ENCODE measurements around the gene KCNT1. TPM values are rescaled to one million over a fixed set of nuclear protein-coding genes. Genes with fewer than 3 reads are reported as not detected.

Gene KCNT1
- total RNA-seq, 2 experiments from 2014 or later, result not detected

GRCh38 chr9:135803441-135803840, 101.5 kb downstream of the KCNT1 start:
- Mint-ChIP-seq H3K27me3 (no peaks in the 10 kb centered on the region), H3K9me3 (no peaks in the 10 kb centered on the region), H3K4me3 (no peak overlapping the region), H3K36me3 (no peaks in the 10 kb centered on the region), H3K4me1 (peaks cover 4% of the 10 kb centered on the region), H3K27ac (peak overlapping the region; percentile 15)
- no peak for DNase-seq

DNA sequence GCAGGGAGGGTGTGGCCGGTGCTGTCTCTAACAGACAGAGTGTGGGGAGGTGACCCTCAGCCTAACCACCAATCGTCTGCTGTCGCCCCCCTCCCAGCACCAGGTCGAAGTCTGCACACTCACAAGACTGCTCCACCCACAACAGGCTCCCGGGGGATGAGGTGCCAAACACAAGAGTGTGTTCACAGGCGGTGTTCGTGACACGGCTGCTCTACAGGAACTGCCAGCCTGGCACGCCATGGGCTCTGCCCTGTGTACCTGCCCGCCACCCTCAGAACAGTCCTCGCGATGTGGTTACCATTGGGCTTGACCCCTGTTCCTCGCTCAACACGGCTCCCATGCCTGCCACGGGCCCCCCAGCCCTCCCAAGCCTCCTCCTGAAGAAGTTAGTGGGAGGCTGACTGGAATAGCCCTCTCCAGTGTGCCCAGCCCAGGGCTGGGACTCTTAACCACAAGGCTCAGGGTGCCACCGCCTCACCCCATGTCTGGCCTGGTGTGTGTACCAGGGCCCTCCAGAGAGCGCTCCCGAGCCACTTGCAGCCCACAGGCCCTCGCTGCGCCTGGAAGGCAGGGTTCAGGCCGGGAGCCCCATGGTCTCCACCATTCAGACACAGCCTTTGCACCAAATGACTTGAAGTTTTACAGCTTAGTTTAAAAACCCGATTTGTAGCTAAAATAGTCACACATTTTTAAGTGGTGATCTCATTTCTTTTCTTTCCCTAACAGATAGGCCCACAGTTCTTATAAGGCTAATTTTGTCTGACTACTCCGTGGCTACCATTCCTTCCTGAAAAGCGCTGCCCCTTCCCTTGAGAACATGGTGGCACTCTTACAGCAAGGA, 102.8 kb downstream of the KCNT1 start:
- H3K4me3 Mint-ChIP-seq, result no peak overlapping the region
- H3K9me3 Mint-ChIP-seq, result no peaks in the 10 kb centered on the region
- H3K27ac Mint-ChIP-seq, result no peak overlapping the region
- no peaks in the 10 kb centered on the region for H3K36me3 Mint-ChIP-seq
- H3K4me1 Mint-ChIP-seq, result peaks cover 4% of the 10 kb centered on the region
- DNase-seq, result no peak
- no peaks in the 10 kb centered on the region for H3K27me3 Mint-ChIP-seq

- peaks cover 4% of the 10 kb centered on the region for H3K4me1 Mint-ChIP-seq
- H3K9me3 Mint-ChIP-seq, result no peaks in the 10 kb centered on the region
- no peak for DNase-seq
- no peak overlapping the region for H3K27ac Mint-ChIP-seq
- H3K27me3 Mint-ChIP-seq, result no peaks in the 10 kb centered on the region
- H3K36me3 Mint-ChIP-seq, result no peaks in the 10 kb centered on the region
- H3K4me3 Mint-ChIP-seq, result no peak overlapping the region
These were observed 103.5 kb downstream of the KCNT1 start for GRCh38 chr9:135805422-135806022.

GRCh38 chr9:135809166-135809565, 107.2 kb downstream of the KCNT1 start:
- Mint-ChIP-seq H3K9me3 (no peaks in the 10 kb centered on the region), H3K4me1 (peaks cover 4% of the 10 kb centered on the region), H3K27ac (no peak overlapping the region), H3K4me3 (no peak overlapping the region), H3K27me3 (no peaks in the 10 kb centered on the region), H3K36me3 (peaks cover 2% of the 10 kb centered on the region)
- no peak for DNase-seq

GRCh38 chr9:135810806-135811575, 109.0 kb downstream of the KCNT1 start:
- H3K36me3 Mint-ChIP-seq, result peaks cover 11% of the 10 kb centered on the region
- no peak overlapping the region for H3K27ac Mint-ChIP-seq
- no peaks in the 10 kb centered on the region for H3K27me3 Mint-ChIP-seq
- no peak for DNase-seq
- H3K4me3 Mint-ChIP-seq, result no peak overlapping the region
- peaks cover 5% of the 10 kb centered on the region for H3K4me1 Mint-ChIP-seq
- no peaks in the 10 kb centered on the region for H3K9me3 Mint-ChIP-seq

GRCh38 chr9:135811801-135812200, 109.8 kb downstream of the KCNT1 start:
- H3K27me3 Mint-ChIP-seq, result no peaks in the 10 kb centered on the region
- no peaks in the 10 kb centered on the region for H3K9me3 Mint-ChIP-seq
- peaks cover 13% of the 10 kb centered on the region for H3K36me3 Mint-ChIP-seq
- H3K4me1 Mint-ChIP-seq, result peaks cover 6% of the 10 kb centered on the region
- DNase-seq, result no peak
- no peak overlapping the region for H3K4me3 Mint-ChIP-seq
- no peak overlapping the region for H3K27ac Mint-ChIP-seq

DNA sequence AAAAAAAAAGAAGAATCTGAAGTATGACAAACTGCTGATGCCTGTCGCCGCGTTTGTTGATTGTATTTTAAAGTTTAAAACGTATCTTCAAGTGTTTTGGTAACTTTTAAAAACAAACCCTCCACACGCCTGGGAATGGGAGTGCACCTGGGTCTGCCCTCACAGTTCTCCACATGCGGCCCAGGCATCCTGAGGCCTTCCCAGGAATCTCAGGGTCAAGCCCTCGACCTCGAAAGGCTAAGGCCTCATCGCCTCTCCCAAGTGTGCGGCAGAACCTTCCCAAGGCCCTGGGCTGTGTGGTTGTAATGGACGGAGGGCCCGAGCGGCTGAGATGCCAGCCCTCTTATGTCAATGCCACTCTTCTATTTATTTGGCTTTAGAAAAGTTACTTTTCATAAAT, 111.0 kb downstream of the KCNT1 start:
- no peak for DNase-seq
- peaks cover 6% of the 10 kb centered on the region for H3K4me1 Mint-ChIP-seq
- no peak overlapping the region for H3K4me3 Mint-ChIP-seq
- no peaks in the 10 kb centered on the region for H3K27me3 Mint-ChIP-seq
- peaks cover 13% of the 10 kb centered on the region for H3K36me3 Mint-ChIP-seq
- H3K9me3 Mint-ChIP-seq, result no peaks in the 10 kb centered on the region
- no peak overlapping the region for H3K27ac Mint-ChIP-seq

DNA sequence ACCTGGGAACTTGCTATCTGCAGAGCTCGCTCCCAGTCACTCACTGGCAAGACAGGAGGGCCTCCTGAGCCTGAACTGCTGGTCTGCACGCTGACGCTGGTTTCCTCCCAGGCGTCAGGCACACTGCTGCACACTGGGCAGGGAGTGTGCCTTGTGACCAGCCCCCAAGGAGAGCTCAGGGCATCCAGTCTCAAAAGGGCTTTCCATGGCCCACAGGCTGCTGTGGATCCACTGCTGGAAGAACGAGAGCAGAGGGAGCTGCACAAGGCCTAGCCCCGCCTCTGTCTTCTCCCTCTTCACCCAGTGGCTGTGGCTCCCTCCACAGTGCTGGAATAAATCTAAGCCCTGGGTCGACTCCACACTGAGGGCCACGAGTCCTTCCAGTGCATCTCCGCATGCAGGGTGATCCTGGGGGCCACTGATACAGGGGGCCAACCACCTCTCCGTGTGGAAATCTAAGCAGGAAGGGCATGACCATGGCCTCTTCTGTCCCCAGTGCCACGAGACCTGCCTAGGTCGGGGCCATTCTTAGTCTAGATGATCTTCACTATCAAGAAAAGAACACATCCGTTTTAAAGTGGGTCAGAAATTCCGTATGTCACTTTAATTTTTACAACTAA, 111.8 kb downstream of the KCNT1 start:
- peaks cover 13% of the 10 kb centered on the region for H3K36me3 Mint-ChIP-seq
- no peaks in the 10 kb centered on the region for H3K9me3 Mint-ChIP-seq
- DNase-seq, result no peak
- peaks cover 6% of the 10 kb centered on the region for H3K4me1 Mint-ChIP-seq
- H3K4me3 Mint-ChIP-seq, result no peak overlapping the region
- no peak overlapping the region for H3K27ac Mint-ChIP-seq
- H3K27me3 Mint-ChIP-seq, result no peaks in the 10 kb centered on the region

DNA sequence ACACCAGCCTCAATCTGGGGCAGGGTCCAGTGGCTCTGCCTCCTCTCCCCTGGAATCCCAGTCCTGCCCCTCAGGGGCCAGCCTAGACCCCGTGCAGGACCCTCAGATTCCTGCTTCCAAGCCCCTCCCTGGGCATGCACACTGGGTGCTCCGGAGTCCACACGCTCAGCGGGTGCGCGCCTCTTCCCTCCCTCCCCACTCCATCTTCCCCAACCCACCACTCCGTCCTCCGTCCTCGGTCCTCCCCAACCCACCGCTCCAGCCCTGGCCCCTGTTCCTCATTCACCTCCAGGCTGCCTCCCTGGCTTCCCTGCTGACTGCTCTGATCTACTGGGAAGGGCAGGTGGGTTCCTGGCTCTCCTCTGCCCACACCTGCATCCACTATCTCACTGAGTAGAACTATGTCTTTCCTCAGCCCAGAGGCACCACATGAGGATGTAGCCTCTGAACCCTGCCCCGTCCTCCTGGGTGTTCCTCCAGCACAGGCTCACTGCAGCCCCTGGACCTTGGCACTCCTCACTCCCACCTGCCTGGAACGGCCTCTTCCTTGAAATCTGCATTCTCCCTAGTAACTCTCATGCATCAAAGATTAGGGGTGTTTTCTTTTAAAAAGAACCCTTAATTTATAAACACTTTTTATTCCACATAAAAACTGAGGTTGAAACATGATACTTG, 112.6 kb downstream of the KCNT1 start:
- Mint-ChIP-seq H3K27ac (no peak overlapping the region), H3K4me3 (no peak overlapping the region)
- DNase-seq, result no peak

DNA sequence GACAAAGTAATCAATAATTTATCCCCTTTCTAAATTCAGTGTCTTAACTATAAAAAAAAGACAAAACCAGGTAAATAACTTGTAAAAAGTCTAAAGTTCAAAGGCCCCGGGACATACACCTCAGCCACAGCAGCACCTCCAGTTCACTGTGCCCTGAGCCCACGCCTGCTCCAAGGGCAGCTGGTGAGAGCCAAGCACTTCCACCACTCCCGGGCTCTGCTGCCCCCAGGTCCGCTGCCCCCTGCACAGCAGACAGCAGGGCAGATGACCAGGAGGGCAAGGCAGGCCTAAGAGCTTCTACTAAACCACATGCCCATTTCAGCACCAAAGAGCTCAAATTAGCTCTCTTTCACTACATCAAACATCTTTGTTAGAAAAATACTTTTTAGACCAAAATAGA, 113.4 kb downstream of the KCNT1 start:
- H3K9me3 Mint-ChIP-seq, result no peaks in the 10 kb centered on the region
- H3K27me3 Mint-ChIP-seq, result no peaks in the 10 kb centered on the region
- peaks cover 6% of the 10 kb centered on the region for H3K4me1 Mint-ChIP-seq
- no peak overlapping the region for H3K27ac Mint-ChIP-seq
- no peak overlapping the region for H3K4me3 Mint-ChIP-seq
- H3K36me3 Mint-ChIP-seq, result peaks cover 16% of the 10 kb centered on the region
- DNase-seq, result no peak

More for the DNA sequence above, 112.6 kb downstream of the KCNT1 start:
- Mint-ChIP-seq H3K36me3 (peaks cover 16% of the 10 kb centered on the region), H3K9me3 (no peaks in the 10 kb centered on the region), H3K4me1 (peaks cover 6% of the 10 kb centered on the region), H3K27me3 (no peaks in the 10 kb centered on the region)

- Mint-ChIP-seq H3K27ac (peak overlapping the region; percentile 29), H3K9me3 (no peaks in the 10 kb centered on the region), H3K27me3 (no peaks in the 10 kb centered on the region), H3K4me3 (no peak overlapping the region), H3K36me3 (peaks cover 16% of the 10 kb centered on the region), H3K4me1 (peaks cover 6% of the 10 kb centered on the region)
- peak; percentile 31 for DNase-seq
These were observed 114.1 kb downstream of the KCNT1 start for GRCh38 chr9:135815830-135816650.

- Mint-ChIP-seq H3K9me3 (no peaks in the 10 kb centered on the region), H3K36me3 (peaks cover 16% of the 10 kb centered on the region), H3K4me3 (no peak overlapping the region), H3K4me1 (peaks cover 6% of the 10 kb centered on the region), H3K27ac (no peak overlapping the region), H3K27me3 (no peaks in the 10 kb centered on the region)
- no peak for DNase-seq
These were observed 114.6 kb downstream of the KCNT1 start for GRCh38 chr9:135816651-135816970.

- Mint-ChIP-seq H3K4me3 (no peak overlapping the region), H3K4me1 (peaks cover 6% of the 10 kb centered on the region), H3K27ac (no peak overlapping the region), H3K27me3 (no peaks in the 10 kb centered on the region), H3K36me3 (peaks cover 18% of the 10 kb centered on the region), H3K9me3 (no peaks in the 10 kb centered on the region)
- no peak for DNase-seq
These were observed 116.1 kb downstream of the KCNT1 start for GRCh38 chr9:135817951-135818717.

Data from activated naive CD8-positive, alpha-beta T cell treated with anti-CD3 and anti-CD28 coated beads for 36 hours (primary cell).